GM18870 (cell line): ENCODE data around the gene IFIT5.
"Not testable (repeated sequence)": the region's sequence is repeated elsewhere in the genome, so short reads cannot be mapped to it uniquely, and the experiment has no call there.

Experiments
- ATAC-seq: cut with Tn5 transposase; IDR thresholded peaks from one replicate; pipeline ENCODE4 v1.9.1; 2021; ENCODE audit warnings: moderate library complexity; ENCODE audit not compliant: unreplicated experiment

Gene IFIT5

GRCh38 chr10:89425000-89425399 lies 10.6 kb downstream of the IFIT5 start:
- no peak for ATAC-seq

GRCh38 chr10:89426230-89426868 lies 12.0 kb downstream of the IFIT5 start:
- no peak for ATAC-seq

GRCh38 chr10:89427629-89428028 lies 13.3 kb downstream of the IFIT5 start:
- ATAC-seq: no peak

GRCh38 chr10:89428877-89429276 lies 14.5 kb downstream of the IFIT5 start:
- no peak for ATAC-seq

GRCh38 chr10:89431977-89432376 lies 17.6 kb downstream of the IFIT5 start:
- ATAC-seq: no peak

- ATAC-seq: no peak
Observed at GRCh38 chr10:89438525-89438924, 24.2 kb downstream of the IFIT5 start.

- no peak for ATAC-seq
Observed at GRCh38 chr10:89440226-89441009, 26.1 kb downstream of the IFIT5 start.

GRCh38 chr10:89442289-89442688 lies 27.9 kb downstream of the IFIT5 start:
- no peak for ATAC-seq

GRCh38 chr10:89444819-89445218 lies 30.5 kb downstream of the IFIT5 start:
- ATAC-seq: not testable (repeated sequence)

- no peak for ATAC-seq
Observed at GRCh38 chr10:89450901-89451300, 36.5 kb downstream of the IFIT5 start.

GRCh38 chr10:89452193-89452592 lies 37.8 kb downstream of the IFIT5 start:
- ATAC-seq: no peak

- no peak for ATAC-seq
Observed at GRCh38 chr10:89454561-89455347, 40.4 kb downstream of the IFIT5 start.

- ATAC-seq: no peak
Observed at GRCh38 chr10:89458291-89458690, 43.9 kb downstream of the IFIT5 start.

- ATAC-seq: no peak
Observed at GRCh38 chr10:89458784-89459183, 44.4 kb downstream of the IFIT5 start.

- ATAC-seq: no peak
Observed at GRCh38 chr10:89463846-89464537, 49.6 kb downstream of the IFIT5 start.

GRCh38 chr10:89465196-89465595 lies 50.8 kb downstream of the IFIT5 start:
- ATAC-seq: no peak

- ATAC-seq: no peak
Observed at GRCh38 chr10:89466599-89467035, 52.2 kb downstream of the IFIT5 start.

- ATAC-seq: no peak
Observed at GRCh38 chr10:89468191-89468965, 54.0 kb downstream of the IFIT5 start.

- ATAC-seq: no peak
Observed at GRCh38 chr10:89469517-89469916, 55.1 kb downstream of the IFIT5 start.
